CD14-positive monocyte (primary cell): ENCODE measurements around the gene IL26. TPM values are rescaled to one million over a fixed set of nuclear protein-coding genes. Genes with fewer than 3 reads are reported as not detected.
A peak's percentile ranks its signal among the peaks of the same experiment; 100 is the strongest.

Experiments
- DNase-seq, 3 donors: peaks; one replicate each; pipeline ENCODE4 v3.0.0-alpha.2; 2011 to 2022
- H2AFZ ChIP-seq: 2 replicates; pipeline ENCODE4 v1.6.0; 2012; ENCODE audit warnings: mild to moderate bottlenecking, low read depth, low read length, inconsistent platforms; ENCODE audit not compliant: insufficient read depth, poor library complexity, severe bottlenecking
- H3K27ac ChIP-seq, 2 donors: 1 replicate in 1 of 2; 2 replicates in 1 of 2; pipeline ENCODE4 v1.5.1; 2012 to 2013; ENCODE audit warnings: low read length in 2 of 2, control low read depth in 1 of 2, inconsistent platforms in 1 of 2, low read depth in 1 of 2, mild to moderate bottlenecking in 1 of 2
- H3K27me3 ChIP-seq, 2 donors: one replicate each; pipeline versions ENCODE4 v1.6.0 to v1.6.1; 2011 to 2013; ENCODE audit warnings: low read length in 2 of 2; ENCODE audit not compliant: control insufficient read depth in 2 of 2, insufficient read depth in 2 of 2
- H3K36me3 ChIP-seq, 2 donors: replicated peaks in 1 of 2; 1 replicate in 1 of 2; 2 replicates in 1 of 2; pipeline versions ENCODE4 v1.5.1 to v1.6.1; 2012 to 2013; ENCODE audit warnings: low read length in 2 of 2, control low read depth in 1 of 2, inconsistent platforms in 1 of 2, mild to moderate bottlenecking in 1 of 2; ENCODE audit not compliant: insufficient read depth in 2 of 2, control insufficient read depth in 1 of 2
- H3K4me1 ChIP-seq, 2 donors: 1 replicate in 1 of 2; 2 replicates in 1 of 2; pipeline versions ENCODE4 v1.5.1 to v1.6.1; 2012 to 2013; ENCODE audit warnings: low read length in 2 of 2, control low read depth in 1 of 2, inconsistent platforms in 1 of 2, mild to moderate bottlenecking in 1 of 2, moderate library complexity in 1 of 2; ENCODE audit not compliant: insufficient read depth in 2 of 2, control insufficient read depth in 1 of 2
- H3K4me2 ChIP-seq: replicated peaks from 2 replicates; pipeline ENCODE3; 2012; ENCODE audit warnings: low read length, moderate library complexity, mild to moderate bottlenecking; ENCODE audit not compliant: poor library complexity, severe bottlenecking; ENCODE audit errors: extremely low read depth
- H3K4me3 ChIP-seq, 3 experiments: fragments of 200-600 bp in 1 of 3; sonication (generic) in 1 of 3; replicated peaks in 1 of 3; 1 replicate in 2 of 3; 2 replicates in 1 of 3; pipeline ENCODE4 v1.5.1; 2011 to 2013; ENCODE audit warnings: low read length in 3 of 3, mild to moderate bottlenecking in 3 of 3, control low read depth in 2 of 3, low read depth in 2 of 3, inconsistent platforms in 1 of 3, moderate library complexity in 1 of 3
- H3K79me2 ChIP-seq: 2 replicates; pipeline ENCODE4 v1.6.0; 2012; ENCODE audit warnings: mild to moderate bottlenecking, control low read depth, inconsistent platforms, low read length, moderate library complexity; ENCODE audit not compliant: insufficient read depth
- H3K9ac ChIP-seq: 2 replicates; pipeline ENCODE4 v1.6.0; 2017; ENCODE audit warnings: low read length, mild to moderate bottlenecking; ENCODE audit not compliant: insufficient read depth, poor library complexity, severe bottlenecking
- H3K9me3 ChIP-seq, 2 donors: replicated peaks in 1 of 2; 1 replicate in 1 of 2; 2 replicates in 1 of 2; pipeline versions ENCODE4 v1.5.1 to v1.6.1; 2012 to 2013; ENCODE audit warnings: low read length in 2 of 2, control low read depth in 1 of 2; ENCODE audit not compliant: control insufficient read depth in 1 of 2, insufficient read depth in 1 of 2
- H4K20me1 ChIP-seq: 2 replicates; pipeline ENCODE4 v1.6.0; 2012; ENCODE audit warnings: mild to moderate bottlenecking, low read length, control low read depth, moderate library complexity; ENCODE audit not compliant: insufficient read depth
- H3K27ac Mint-ChIP-seq, 7 donors: one replicate each; pipeline ENCODE4 v1.8.0; 2020; ENCODE audit warnings: mild to moderate bottlenecking in 7 of 7, mixed read lengths in 7 of 7, moderate library complexity in 6 of 7, inconsistent platforms in 2 of 7
- H3K27me3 Mint-ChIP-seq, 3 donors: one replicate each; pipeline ENCODE4 v1.8.0; 2021 to 2022; ENCODE audit warnings: low read depth in 3 of 3, mild to moderate bottlenecking in 3 of 3, mixed read lengths in 3 of 3, moderate library complexity in 3 of 3, inconsistent platforms in 1 of 3
- H3K36me3 Mint-ChIP-seq, 2 donors: one replicate each; pipeline ENCODE4 v1.8.0; 2020; ENCODE audit warnings: mixed read lengths in 2 of 2, inconsistent platforms in 1 of 2, mild to moderate bottlenecking in 1 of 2
- H3K4me1 Mint-ChIP-seq: one replicate; pipeline ENCODE4 v1.8.0; 2020; ENCODE audit warnings: mild to moderate bottlenecking, mixed read lengths
- H3K4me3 Mint-ChIP-seq, 2 donors: one replicate each; pipeline ENCODE4 v1.8.0; 2020; ENCODE audit warnings: mild to moderate bottlenecking in 2 of 2, mixed read lengths in 2 of 2, moderate library complexity in 1 of 2
- H3K9me3 Mint-ChIP-seq, 7 donors: one replicate each; pipeline ENCODE4 v1.8.0; 2020 to 2022; ENCODE audit warnings: mixed read lengths in 7 of 7, mild to moderate bottlenecking in 6 of 7, moderate library complexity in 6 of 7, inconsistent platforms in 2 of 7
- CTCF ChIP-seq: fragments of 200-600 bp; IDR thresholded peaks from one replicate; pipeline ENCODE4 v1.8.0; 2022; ENCODE audit warnings: antibody characterized with exemption, mild to moderate bottlenecking
- WGBS: methylation state at CpG from one replicate; pipeline ENCODE4 v1.1.5; 2013; ENCODE audit warnings: missing lambda C conversion rate; ENCODE audit not compliant: insufficient coverage; 5-methylcytosine and 5-hydroxymethylcytosine counted together
- intact Hi-C, 2 donors: fragments of 100-400 bp; cut with micrococcal nuclease; formaldehyde crosslinking; loops; one replicate each; pipeline versions ENCODE4 v1.15.0 to v1.15.1; 2023
- polyA plus RNA-seq, 3 donors: library from polyadenylated mRNA; depleted of rRNA in 1 of 3; unstranded in 2 of 3; stranded (reverse) in 1 of 3; fragments of 300-500 nt in 2 of 3; fragments of >200 nt in 1 of 3; fragmentation: Illumina TruSeq in 2 of 3; gene quantifications; 1 replicate in 2 of 3; 2 replicates in 1 of 3; pipeline ENCODE4 v1.2.3, GENCODE V29; 2012 to 2021

IL26 gene
- polyA plus RNA-seq, 3 donors: not detected

- H3K4me2 ChIP-seq: no peak overlapping the region
- H3K4me1 Mint-ChIP-seq: peaks cover 19% of the 10 kb centered on the region
- WGBS: 86% methylated on average over 1 of the region's 2 CpGs
- H3K27me3 ChIP-seq: no peaks in the 10 kb centered on the region
- H3K4me1 ChIP-seq: peaks cover 5 to 13% of the 10 kb centered on the region in 2 donors
- no peak overlapping the region for H3K4me3 Mint-ChIP-seq
- H4K20me1 ChIP-seq: no peaks in the 10 kb centered on the region
- TF ChIP-seq CTCF: no peak
- H3K27me3 Mint-ChIP-seq: peaks cover 0 to 2% (median 0%) of the 10 kb centered on the region in 3 donors
- intact Hi-C loops: no loop called here
- H3K9me3 ChIP-seq: no peaks in the 10 kb centered on the region
- H3K36me3 ChIP-seq: no peaks in the 10 kb centered on the region
- H3K9ac ChIP-seq: no peak overlapping the region
- H2AFZ ChIP-seq: no peak overlapping the region
- H3K79me2 ChIP-seq: no peaks in the 10 kb centered on the region
- no peak overlapping the region for H3K27ac ChIP-seq
- no peaks in the 10 kb centered on the region for H3K9me3 Mint-ChIP-seq
- H3K4me3 ChIP-seq: no peak overlapping the region
- H3K36me3 Mint-ChIP-seq: no peaks in the 10 kb centered on the region
- H3K27ac Mint-ChIP-seq: no peak overlapping the region
- no peak for DNase-seq
Observed at GRCh38 chr12:68235576-68235975, 10.0 kb upstream of the IL26 start.

GRCh38 chr12:68234140-68234539, 8.5 kb upstream of the IL26 start:
- Histone ChIP-seq H3K36me3 (no peaks in the 10 kb centered on the region), H3K9ac (no peak overlapping the region), H4K20me1 (no peaks in the 10 kb centered on the region), H3K4me3 (no peak overlapping the region), H3K4me1 (peaks cover 5 to 13% of the 10 kb centered on the region in 2 donors), H3K27ac (no peak overlapping the region), H3K9me3 (no peaks in the 10 kb centered on the region), H3K79me2 (no peaks in the 10 kb centered on the region), H3K27me3 (no peaks in the 10 kb centered on the region), H2AFZ (no peak overlapping the region), H3K4me2 (no peak overlapping the region)
- Mint-ChIP-seq H3K9me3 (no peaks in the 10 kb centered on the region), H3K36me3 (no peaks in the 10 kb centered on the region), H3K27me3 (peaks cover 0 to 2% (median 0%) of the 10 kb centered on the region in 3 donors), H3K27ac (peak overlapping the region in 1 of 7 donors; percentile 4), H3K4me3 (no peak overlapping the region), H3K4me1 (peaks cover 18% of the 10 kb centered on the region)
- no CpG with 5 or more reads among the region's 2 CpGs for WGBS
- DNase-seq: no peak
- no peak for TF ChIP-seq CTCF
- intact Hi-C loops: no loop called here
